Small intestine (tissue), 7 donors: ENCODE results near the gene FNDC7. TPM values are rescaled to one million over a fixed set of nuclear protein-coding genes. Genes with fewer than 3 reads are reported as not detected.
"Not testable (repeated sequence)": the region's sequence is repeated elsewhere in the genome, so short reads cannot be mapped to it uniquely, and the experiment has no call there.

Experiments used
- DNase-seq, 2 donors: peaks; one replicate each; pipeline versions ENCODE4 v3.0.0 to v3.0.0-alpha.2; 2013
- FAIRE-seq: peaks from 2 replicates; lab custom pipeline; 2012; peaks lifted over from hg19 to GRCh38; lab: Jason Lieb, UNC
- H3K27ac ChIP-seq, 3 donors: one replicate each; pipeline ENCODE4 v1.5.1; 2013; ENCODE audit warnings: low read length in 2 of 3, mild to moderate bottlenecking in 2 of 3, control low read depth in 1 of 3, inconsistent platforms in 1 of 3, low read depth in 1 of 3, moderate library complexity in 1 of 3
- H3K27me3 ChIP-seq, 3 donors: one replicate each; pipeline ENCODE4 v1.6.1; 2013; ENCODE audit warnings: low read length in 3 of 3, inconsistent platforms in 1 of 3; ENCODE audit not compliant: control insufficient read depth in 3 of 3, insufficient read depth in 3 of 3
- H3K36me3 ChIP-seq, 3 donors: one replicate each; pipeline ENCODE4 v1.6.1; 2013; ENCODE audit warnings: low read length in 3 of 3, inconsistent platforms in 1 of 3, low read depth in 1 of 3, mild to moderate bottlenecking in 1 of 3, moderate library complexity in 1 of 3; ENCODE audit not compliant: control insufficient read depth in 3 of 3, insufficient read depth in 2 of 3
- H3K4me1 ChIP-seq, 3 donors: one replicate each; pipeline ENCODE4 v1.6.1; 2013; ENCODE audit warnings: low read length in 2 of 3, inconsistent platforms in 1 of 3, low read depth in 1 of 3, mild to moderate bottlenecking in 1 of 3, moderate library complexity in 1 of 3; ENCODE audit not compliant: control insufficient read depth in 3 of 3, insufficient read depth in 2 of 3
- H3K4me3 ChIP-seq, 3 donors: one replicate each; pipeline ENCODE4 v1.5.1; 2013; ENCODE audit warnings: low read length in 3 of 3, control low read depth in 1 of 3, inconsistent platforms in 1 of 3, low read depth in 1 of 3, mild to moderate bottlenecking in 1 of 3, moderate library complexity in 1 of 3
- H3K9me3 ChIP-seq, 2 donors: one replicate each; pipeline ENCODE4 v1.6.1; 2013; ENCODE audit warnings: low read depth in 1 of 2, low read length in 1 of 2; ENCODE audit not compliant: control insufficient read depth in 2 of 2, insufficient read depth in 1 of 2
- WGBS, 3 donors: extraction: QIAGEN DNeasy Blood & Tissue Kit; methylation state at CpG; one replicate each; pipeline ENCODE4 v1.1.7; 2013; 5-methylcytosine and 5-hydroxymethylcytosine counted together
- polyA plus RNA-seq, 4 donors: library from polyadenylated mRNA; stranded (reverse) in 3 of 4; unstranded in 1 of 4; fragments of 200-250 nt in 3 of 4; fragments of 120-200 nt in 1 of 4; gene quantifications; one replicate each; pipeline versions ENCODE4 v1.2.1 to v1.2.3, GENCODE V29; 2013
- donor health status: healthy with polysubstance abuse.
- donor health status: control.
- donor health status: control.
- donor health status: Bipolar disorder and iron deficiency.
- donor health status: healthy.

The FNDC7 gene
- polyA plus RNA-seq, 4 donors = not detected

DNA sequence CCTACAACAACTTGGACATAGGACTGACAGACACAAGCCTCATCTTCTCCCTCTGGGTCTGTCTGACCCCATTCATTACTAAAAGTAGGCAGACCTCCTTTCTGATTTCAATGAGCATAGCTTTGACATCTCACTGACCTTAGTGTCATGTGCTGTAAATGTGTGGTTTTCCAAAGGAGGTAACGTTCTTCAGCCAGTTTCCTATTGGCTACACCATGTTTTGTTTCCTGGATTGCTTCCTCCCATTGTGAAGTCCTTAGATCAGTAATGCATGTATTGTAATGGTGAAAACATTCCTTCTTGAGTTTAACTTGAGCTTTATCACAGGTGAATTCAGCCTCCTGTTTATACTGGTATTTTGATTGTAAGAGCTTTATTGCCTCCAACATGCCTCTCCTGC is 54.4 kb downstream of the FNDC7 start:
- no peak overlapping the region for H3K4me3 ChIP-seq
- H3K27me3 ChIP-seq = no peaks in the 10 kb centered on the region
- no peaks in the 10 kb centered on the region for H3K4me1 ChIP-seq
- H3K9me3 ChIP-seq = no peaks in the 10 kb centered on the region
- H3K36me3 ChIP-seq = peaks cover 13 to 20% (median 18%) of the 10 kb centered on the region in 3 donors
- DNase-seq = no peak
- 61 to 77% (median 69%) methylated on average over 1 of the region's 1 CpG for WGBS, 3 donors
- no peak for FAIRE-seq
- no peak overlapping the region for H3K27ac ChIP-seq

DNA sequence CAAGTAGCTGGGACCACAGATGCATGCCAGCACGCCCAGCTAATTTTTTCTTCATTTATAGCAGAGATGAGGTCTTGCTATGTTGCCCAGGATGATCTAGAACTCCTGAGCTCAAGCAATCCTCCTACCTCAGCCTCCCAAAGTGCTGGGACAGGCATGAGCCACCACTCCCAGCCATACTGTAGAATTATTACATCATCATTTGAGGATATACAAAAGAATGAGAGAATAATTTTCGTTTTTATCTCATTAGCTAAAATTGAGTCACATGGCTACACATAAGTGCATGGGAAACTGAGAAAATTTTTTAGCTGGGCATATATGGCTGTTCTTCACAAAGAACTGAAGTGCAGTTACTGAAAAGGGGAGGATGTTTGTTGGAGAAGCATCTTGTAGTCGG is 55.0 kb downstream of the FNDC7 start:
- no peaks in the 10 kb centered on the region for H3K4me1 ChIP-seq
- peaks cover 13 to 20% (median 16%) of the 10 kb centered on the region in 3 donors for H3K36me3 ChIP-seq
- DNase-seq = no peak
- H3K9me3 ChIP-seq = no peaks in the 10 kb centered on the region
- 81 to 89% (median 88%) methylated on average over 3 of the region's 3 CpGs for WGBS, 3 donors
- no peaks in the 10 kb centered on the region for H3K27me3 ChIP-seq
- H3K4me3 ChIP-seq = no peak overlapping the region
- no peak for FAIRE-seq
- H3K27ac ChIP-seq = no peak overlapping the region

DNA sequence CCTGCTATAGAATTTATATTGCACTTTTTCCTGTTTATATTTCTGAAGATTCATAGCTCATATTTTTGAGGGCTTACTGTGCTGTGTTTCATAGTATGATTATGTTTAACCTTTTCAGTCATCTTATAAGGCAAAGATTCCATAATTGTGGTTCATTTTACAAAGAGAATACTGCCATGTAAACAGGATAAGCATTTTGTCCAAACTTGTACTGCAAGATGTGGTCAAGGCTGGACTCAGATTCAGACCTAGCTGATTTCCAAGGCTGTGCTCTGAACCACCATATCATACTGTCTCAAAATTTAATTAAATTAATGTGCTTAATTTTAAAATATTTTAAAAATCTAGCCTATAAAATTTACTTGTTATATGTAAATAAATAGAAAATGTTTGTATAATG is 65.1 kb downstream of the FNDC7 start:
- Histone ChIP-seq H3K4me3 (no peak overlapping the region), H3K36me3 (peaks cover 6 to 16% (median 16%) of the 10 kb centered on the region in 3 donors), H3K9me3 (no peaks in the 10 kb centered on the region), H3K27ac (no peak overlapping the region), H3K27me3 (no peaks in the 10 kb centered on the region), H3K4me1 (no peaks in the 10 kb centered on the region)
- DNase-seq (no peak), FAIRE-seq (no peak)

DNA sequence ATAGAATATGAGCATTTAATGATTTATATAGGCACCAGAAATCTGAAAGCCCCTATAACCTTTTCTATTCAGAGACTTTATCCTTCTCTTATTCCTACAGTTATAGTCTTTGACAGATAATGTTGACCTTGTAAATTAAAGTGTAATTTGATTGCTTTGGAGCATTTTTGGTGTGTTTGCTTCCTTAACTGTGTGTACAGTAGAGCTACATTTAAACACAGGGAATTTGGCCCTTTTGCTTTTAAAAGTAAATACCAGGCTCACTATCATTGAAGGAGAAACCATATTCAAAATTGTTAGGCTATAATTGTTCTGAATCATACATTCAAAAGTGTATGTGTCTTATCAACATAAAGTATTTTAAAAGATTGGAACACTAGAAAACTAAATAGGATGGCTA is 66.7 kb downstream of the FNDC7 start:
- Histone ChIP-seq H3K27ac (no peak overlapping the region), H3K27me3 (no peaks in the 10 kb centered on the region), H3K4me1 (no peaks in the 10 kb centered on the region), H3K36me3 (peaks cover 8 to 16% (median 14%) of the 10 kb centered on the region in 3 donors), H3K4me3 (no peak overlapping the region), H3K9me3 (peaks cover 0 to 4% of the 10 kb centered on the region in 2 donors)
- DNase-seq (no peak), FAIRE-seq (no peak)

DNA sequence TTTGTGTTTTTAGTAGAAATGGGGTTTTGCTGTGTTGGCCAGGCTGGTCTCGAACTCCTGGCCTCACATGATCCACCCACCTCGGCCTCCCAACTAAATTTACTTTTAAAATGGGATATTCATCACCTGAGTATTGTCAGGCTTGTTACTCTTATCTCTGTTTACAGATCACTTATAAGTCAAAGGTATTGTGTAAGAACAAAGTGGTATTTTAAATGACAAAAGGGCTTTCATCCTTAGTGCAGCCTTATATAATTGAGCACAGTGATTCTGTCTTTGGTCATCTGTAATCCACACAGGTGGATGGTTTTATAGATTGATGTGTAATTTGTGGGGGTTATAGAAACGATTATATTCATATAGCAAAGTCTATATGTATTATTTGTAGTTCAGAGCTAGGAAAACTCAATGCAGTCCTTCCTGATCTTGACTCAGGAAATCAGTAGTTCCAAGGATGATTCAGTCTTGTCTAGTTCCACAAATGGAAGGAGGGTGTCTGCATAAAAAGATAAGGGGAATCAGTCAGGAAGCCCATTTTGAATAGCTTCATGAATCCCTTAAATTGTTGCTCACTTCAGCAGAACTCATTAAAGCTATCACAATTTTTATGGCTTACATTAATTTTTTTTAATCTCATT is 68.3 kb downstream of the FNDC7 start:
- H3K4me1 ChIP-seq = no peaks in the 10 kb centered on the region
- peaks cover 0 to 20% of the 10 kb centered on the region in 2 donors for H3K9me3 ChIP-seq
- no peak for FAIRE-seq
- WGBS, 3 donors = 73 to 86% (median 79%) methylated on average over 3 of the region's 3 CpGs
- H3K4me3 ChIP-seq = no peak overlapping the region
- H3K27ac ChIP-seq = no peak overlapping the region
- H3K36me3 ChIP-seq = peaks cover 16 to 25% (median 23%) of the 10 kb centered on the region in 3 donors
- no peak for DNase-seq
- no peaks in the 10 kb centered on the region for H3K27me3 ChIP-seq

DNA sequence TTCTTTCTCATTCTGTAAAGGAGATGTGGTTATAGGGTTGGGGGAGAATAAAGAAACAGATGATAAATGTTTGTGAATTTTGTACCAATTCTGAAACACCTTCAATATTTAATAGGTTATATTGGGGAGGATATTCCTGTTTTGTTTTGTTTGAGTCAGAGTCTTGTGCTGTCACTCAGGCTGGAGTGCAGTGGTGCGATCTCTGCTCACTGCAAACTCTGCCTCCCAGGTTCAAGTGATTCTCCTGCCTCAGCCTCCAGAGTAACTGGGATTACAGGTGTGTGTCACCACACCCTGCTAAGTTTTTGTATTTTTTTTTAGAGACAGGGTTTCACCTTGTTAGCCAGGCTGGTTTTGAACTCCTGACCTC is 68.9 kb downstream of the FNDC7 start:
- H3K9me3 ChIP-seq = peaks cover 0 to 23% of the 10 kb centered on the region in 2 donors
- not testable (repeated sequence) for H3K4me3 ChIP-seq, FAIRE-seq, H3K4me1 ChIP-seq, H3K27me3 ChIP-seq, H3K27ac ChIP-seq, DNase-seq
- 100% methylated on average over 1 of the region's 1 CpG for WGBS, 3 donors
- peaks cover 16 to 27% (median 25%) of the 10 kb centered on the region in 3 donors for H3K36me3 ChIP-seq

DNA sequence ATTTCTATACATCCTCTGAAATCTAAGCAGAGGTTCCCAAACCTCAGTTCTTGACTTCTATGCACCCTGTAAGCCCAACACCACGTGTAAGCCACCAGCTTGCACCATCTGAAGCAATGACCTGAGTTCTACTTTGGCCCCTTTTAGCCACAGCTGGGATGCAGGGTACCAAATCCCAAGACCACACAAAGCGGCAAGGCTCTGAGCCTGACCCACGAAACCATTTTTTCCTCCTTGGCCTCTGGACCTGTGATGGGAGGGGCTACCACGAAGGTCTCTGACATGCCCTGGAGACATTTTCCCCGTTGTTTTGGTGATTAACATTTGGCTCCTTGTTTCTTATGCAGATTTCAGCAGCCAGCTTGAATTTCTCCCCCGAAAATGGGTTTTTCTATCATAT is 72.6 kb downstream of the FNDC7 start:
- Histone ChIP-seq H3K4me1 (no peaks in the 10 kb centered on the region), H3K27ac (no peak overlapping the region), H3K36me3 (peaks cover 12 to 35% (median 20%) of the 10 kb centered on the region in 3 donors), H3K4me3 (no peak overlapping the region), H3K27me3 (no peaks in the 10 kb centered on the region), H3K9me3 (peaks cover 0 to 23% of the 10 kb centered on the region in 2 donors)
- 96 to 97% (median 96%) methylated on average over 6 of the region's 6 CpGs for WGBS, 3 donors
- no peak for FAIRE-seq
- no peak for DNase-seq

DNA sequence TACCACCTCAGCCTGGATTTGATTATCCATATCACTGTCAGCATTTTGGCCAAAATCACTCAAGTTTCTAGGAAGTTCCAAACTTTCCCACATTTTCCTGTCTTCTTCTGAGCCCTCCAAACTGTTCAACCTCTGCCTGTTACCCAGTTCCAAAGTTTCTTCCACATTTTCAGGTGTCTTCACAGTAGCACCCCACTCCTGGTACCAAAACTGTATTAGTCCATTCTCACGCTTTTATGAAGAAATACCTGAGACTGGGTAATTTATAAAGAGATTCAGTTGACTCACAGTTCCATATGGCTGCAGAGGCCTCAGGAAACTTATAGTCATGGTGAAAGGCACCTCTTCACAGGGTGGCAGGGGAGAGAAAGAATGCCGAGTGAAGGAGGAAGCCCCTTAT is 73.2 kb downstream of the FNDC7 start:
- WGBS, 3 donors = 99 to 100% (median 100%) methylated on average over 2 of the region's 2 CpGs
- Histone ChIP-seq H3K4me3 (no peak overlapping the region), H3K36me3 (peaks cover 12 to 30% (median 17%) of the 10 kb centered on the region in 3 donors), H3K27me3 (no peaks in the 10 kb centered on the region), H3K27ac (no peak overlapping the region), H3K9me3 (peaks cover 0 to 23% of the 10 kb centered on the region in 2 donors), H3K4me1 (no peaks in the 10 kb centered on the region)
- no peak for FAIRE-seq
- DNase-seq = no peak

DNA sequence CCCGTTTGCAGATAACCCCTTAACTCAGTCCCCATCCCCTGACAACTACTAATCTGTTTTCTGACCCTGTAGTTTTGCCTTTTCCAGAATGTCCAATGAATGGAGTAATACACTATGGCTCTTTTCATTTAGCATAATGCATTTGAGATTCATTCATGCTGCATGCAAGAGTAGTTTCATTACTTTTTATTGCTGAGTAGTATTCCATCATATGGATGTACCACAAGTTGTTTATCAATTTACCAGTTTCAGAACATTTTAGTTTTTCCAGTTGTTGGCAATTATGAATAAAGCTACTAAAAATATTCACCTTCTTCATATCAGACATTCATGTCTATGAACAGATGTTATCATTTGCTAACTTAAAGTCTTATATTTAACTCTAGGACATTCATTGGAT is 79.1 kb downstream of the FNDC7 start:
- Histone ChIP-seq H3K4me1 (no peaks in the 10 kb centered on the region), H3K27ac (no peak overlapping the region), H3K9me3 (peaks cover 0 to 2% of the 10 kb centered on the region in 2 donors), H3K36me3 (peaks cover 2 to 11% (median 7%) of the 10 kb centered on the region in 3 donors), H3K27me3 (no peaks in the 10 kb centered on the region), H3K4me3 (no peak overlapping the region)
- 93 to 96% (median 96%) methylated on average over 1 of the region's 1 CpG for WGBS, 3 donors
- no peak for DNase-seq
- FAIRE-seq = no peak
